Endothelial cell (in vitro differentiated cells): ENCODE data around the gene NDUFS7. TPM values are rescaled to one million over a fixed set of nuclear protein-coding genes. Genes with fewer than 3 reads are reported as not detected.

ENCODE experiments used
- DNase-seq: peaks from one replicate; pipeline ENCODE4 v3.0.0; 2021; ENCODE audit warnings: low spot score
- H3K27ac Mint-ChIP-seq: one replicate; pipeline ENCODE4 v1.8.0; 2021; ENCODE audit warnings: mixed read lengths, inconsistent platforms; ENCODE audit not compliant: unreplicated experiment
- H3K27me3 Mint-ChIP-seq: one replicate; pipeline ENCODE4 v1.8.0; 2021; ENCODE audit warnings: mild to moderate bottlenecking, moderate library complexity, mixed read lengths, inconsistent platforms; ENCODE audit not compliant: unreplicated experiment
- H3K36me3 Mint-ChIP-seq: one replicate; pipeline ENCODE4 v1.8.0; 2021; ENCODE audit warnings: mild to moderate bottlenecking, low read depth, mixed read lengths, inconsistent platforms; ENCODE audit not compliant: unreplicated experiment
- H3K4me1 Mint-ChIP-seq: one replicate; pipeline ENCODE4 v1.8.0; 2021; ENCODE audit warnings: mild to moderate bottlenecking, mixed read lengths, inconsistent platforms; ENCODE audit not compliant: unreplicated experiment
- H3K4me3 Mint-ChIP-seq: one replicate; pipeline ENCODE4 v1.8.0; 2021; ENCODE audit warnings: mild to moderate bottlenecking, mixed read lengths, inconsistent platforms; ENCODE audit not compliant: unreplicated experiment
- H3K9me3 Mint-ChIP-seq: one replicate; pipeline ENCODE4 v1.8.0; 2021; ENCODE audit warnings: mixed read lengths, inconsistent platforms; ENCODE audit not compliant: unreplicated experiment
- total RNA-seq: library from RNA; stranded (reverse); fragmentation: NEBNext Ultra II Directional; extraction: Animal tissue kit (Norgen Biotek cat#: 25700); gene quantifications from one replicate; pipeline ENCODE4 v1.2.1, GENCODE V29; 2021; ENCODE audit not compliant: unreplicated experiment
- TF ChIP-seq, protein P1 (sequence below): fragments of 200-600 bp; sonication (generic); IDR thresholded peaks from one replicate; pipeline ENCODE4 v1.5.0; 2021; ENCODE audit warnings: antibody characterized with exemption; ENCODE audit not compliant: unreplicated experiment

Gene NDUFS7
- total RNA-seq, 1 donor from 2014 or later = 84.0 TPM

DNA sequence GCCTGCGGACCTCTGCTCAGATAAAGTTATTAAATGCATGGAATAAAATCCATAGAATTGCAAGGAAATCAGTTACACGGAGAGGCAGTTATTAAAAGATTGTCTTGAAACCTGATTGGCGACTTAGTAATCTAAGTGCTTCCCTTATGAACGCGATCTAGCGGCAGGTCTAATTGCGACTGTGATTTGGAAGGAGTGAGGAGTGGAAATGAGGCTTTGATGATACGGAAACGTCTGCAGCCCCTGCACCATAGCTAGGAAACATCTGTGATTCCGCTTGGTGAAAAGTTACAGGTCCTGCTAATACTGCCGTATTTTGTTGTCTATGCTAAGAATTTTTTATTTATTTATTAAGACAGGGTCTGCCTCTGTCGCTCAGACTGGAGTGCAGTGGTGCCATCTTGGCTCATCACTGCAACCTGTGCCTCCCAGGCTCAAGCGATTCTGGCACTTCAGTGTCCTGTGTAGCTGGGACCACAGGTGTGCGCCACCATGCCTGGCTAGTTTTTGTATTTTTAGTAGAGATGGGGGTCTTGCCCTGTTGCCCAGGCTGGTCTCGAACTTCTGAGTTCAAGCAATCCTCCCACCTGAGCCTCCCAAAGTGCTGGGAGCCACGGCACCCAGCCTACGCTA, 887 bp downstream of the NDUFS7 start:
- no peak for DNase-seq
- peaks cover 15% of the 10 kb centered on the region for H3K36me3 Mint-ChIP-seq
- TF ChIP-seq, protein P1, sequence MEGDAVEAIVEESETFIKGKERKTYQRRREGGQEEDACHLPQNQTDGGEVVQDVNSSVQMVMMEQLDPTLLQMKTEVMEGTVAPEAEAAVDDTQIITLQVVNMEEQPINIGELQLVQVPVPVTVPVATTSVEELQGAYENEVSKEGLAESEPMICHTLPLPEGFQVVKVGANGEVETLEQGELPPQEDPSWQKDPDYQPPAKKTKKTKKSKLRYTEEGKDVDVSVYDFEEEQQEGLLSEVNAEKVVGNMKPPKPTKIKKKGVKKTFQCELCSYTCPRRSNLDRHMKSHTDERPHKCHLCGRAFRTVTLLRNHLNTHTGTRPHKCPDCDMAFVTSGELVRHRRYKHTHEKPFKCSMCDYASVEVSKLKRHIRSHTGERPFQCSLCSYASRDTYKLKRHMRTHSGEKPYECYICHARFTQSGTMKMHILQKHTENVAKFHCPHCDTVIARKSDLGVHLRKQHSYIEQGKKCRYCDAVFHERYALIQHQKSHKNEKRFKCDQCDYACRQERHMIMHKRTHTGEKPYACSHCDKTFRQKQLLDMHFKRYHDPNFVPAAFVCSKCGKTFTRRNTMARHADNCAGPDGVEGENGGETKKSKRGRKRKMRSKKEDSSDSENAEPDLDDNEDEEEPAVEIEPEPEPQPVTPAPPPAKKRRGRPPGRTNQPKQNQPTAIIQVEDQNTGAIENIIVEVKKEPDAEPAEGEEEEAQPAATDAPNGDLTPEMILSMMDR = no peak
- peaks cover 11% of the 10 kb centered on the region for H3K4me1 Mint-ChIP-seq
- H3K9me3 Mint-ChIP-seq = no peaks in the 10 kb centered on the region
- H3K27me3 Mint-ChIP-seq = peaks cover 21% of the 10 kb centered on the region
- peak overlapping the region; percentile 6 for H3K27ac Mint-ChIP-seq
- peak overlapping the region; percentile 87 for H3K4me3 Mint-ChIP-seq

DNA sequence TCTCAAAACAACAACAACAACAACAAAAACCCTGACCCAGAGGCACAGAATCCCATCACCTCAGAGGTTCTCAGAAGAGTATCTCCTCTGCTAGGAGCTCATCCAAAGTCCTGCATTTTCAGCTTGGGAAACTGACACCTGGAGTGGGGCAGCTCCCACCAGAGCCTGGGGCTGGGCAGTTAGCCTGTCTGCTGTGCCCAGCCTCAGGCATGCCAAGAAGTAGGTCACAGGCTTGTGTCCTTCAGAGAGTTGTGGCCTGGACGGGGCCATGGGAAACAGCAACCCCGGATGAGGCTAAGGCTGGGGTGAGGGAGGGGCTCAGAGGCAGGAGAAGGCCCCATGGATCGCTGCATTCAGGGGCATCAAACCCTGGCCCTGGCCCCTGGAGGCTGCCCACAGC, 2.1 kb downstream of the NDUFS7 start:
- Mint-ChIP-seq H3K27me3 (peaks cover 16% of the 10 kb centered on the region), H3K27ac (no peak overlapping the region), H3K9me3 (no peaks in the 10 kb centered on the region), H3K4me1 (peaks cover 11% of the 10 kb centered on the region), H3K4me3 (no peak overlapping the region), H3K36me3 (peaks cover 16% of the 10 kb centered on the region)
- TF ChIP-seq, protein P1 = no peak
- DNase-seq = no peak

DNA sequence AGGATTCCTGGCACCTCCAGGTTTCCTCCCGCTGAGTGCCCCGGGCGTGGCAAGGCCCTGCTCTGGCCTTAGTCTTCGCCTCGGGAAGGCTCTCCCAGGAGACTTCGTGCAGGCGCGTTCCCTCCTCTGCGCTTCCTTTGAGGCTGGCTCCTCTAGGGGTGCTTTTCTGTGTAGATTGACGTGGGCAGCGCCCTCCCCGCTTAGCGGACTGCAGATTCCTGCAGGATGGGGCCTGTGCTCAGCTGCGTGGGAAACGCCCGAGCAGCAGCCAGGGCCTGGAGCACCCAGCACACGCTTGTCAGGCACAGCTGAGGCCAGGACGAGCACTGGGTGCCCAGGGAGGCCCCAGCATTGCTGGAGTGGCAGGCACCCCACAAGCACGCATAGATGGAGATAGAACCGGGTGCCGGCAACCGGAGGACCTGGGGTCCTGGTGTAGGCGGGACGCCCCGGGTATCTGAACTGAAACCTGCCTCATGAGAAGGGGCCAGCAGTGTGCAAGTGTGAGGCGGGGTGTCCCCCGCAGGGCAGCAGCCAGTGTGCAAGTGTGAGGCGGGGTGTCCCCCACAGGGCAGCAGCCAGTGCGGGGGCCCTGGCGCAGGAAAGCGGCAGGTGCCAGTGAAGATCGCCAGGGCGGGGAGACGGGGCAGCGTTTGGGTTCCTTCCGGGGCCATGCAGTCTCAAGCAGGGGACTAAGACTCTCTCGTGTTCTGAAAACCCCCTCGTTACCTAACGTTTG, 3.4 kb downstream of the NDUFS7 start:
- Mint-ChIP-seq H3K4me3 (no peak overlapping the region), H3K36me3 (peaks cover 22% of the 10 kb centered on the region), H3K27ac (no peak overlapping the region), H3K9me3 (no peaks in the 10 kb centered on the region), H3K4me1 (peaks cover 11% of the 10 kb centered on the region), H3K27me3 (peaks cover 17% of the 10 kb centered on the region)
- DNase-seq = no peak
- TF ChIP-seq, protein P1 = no peak

DNA sequence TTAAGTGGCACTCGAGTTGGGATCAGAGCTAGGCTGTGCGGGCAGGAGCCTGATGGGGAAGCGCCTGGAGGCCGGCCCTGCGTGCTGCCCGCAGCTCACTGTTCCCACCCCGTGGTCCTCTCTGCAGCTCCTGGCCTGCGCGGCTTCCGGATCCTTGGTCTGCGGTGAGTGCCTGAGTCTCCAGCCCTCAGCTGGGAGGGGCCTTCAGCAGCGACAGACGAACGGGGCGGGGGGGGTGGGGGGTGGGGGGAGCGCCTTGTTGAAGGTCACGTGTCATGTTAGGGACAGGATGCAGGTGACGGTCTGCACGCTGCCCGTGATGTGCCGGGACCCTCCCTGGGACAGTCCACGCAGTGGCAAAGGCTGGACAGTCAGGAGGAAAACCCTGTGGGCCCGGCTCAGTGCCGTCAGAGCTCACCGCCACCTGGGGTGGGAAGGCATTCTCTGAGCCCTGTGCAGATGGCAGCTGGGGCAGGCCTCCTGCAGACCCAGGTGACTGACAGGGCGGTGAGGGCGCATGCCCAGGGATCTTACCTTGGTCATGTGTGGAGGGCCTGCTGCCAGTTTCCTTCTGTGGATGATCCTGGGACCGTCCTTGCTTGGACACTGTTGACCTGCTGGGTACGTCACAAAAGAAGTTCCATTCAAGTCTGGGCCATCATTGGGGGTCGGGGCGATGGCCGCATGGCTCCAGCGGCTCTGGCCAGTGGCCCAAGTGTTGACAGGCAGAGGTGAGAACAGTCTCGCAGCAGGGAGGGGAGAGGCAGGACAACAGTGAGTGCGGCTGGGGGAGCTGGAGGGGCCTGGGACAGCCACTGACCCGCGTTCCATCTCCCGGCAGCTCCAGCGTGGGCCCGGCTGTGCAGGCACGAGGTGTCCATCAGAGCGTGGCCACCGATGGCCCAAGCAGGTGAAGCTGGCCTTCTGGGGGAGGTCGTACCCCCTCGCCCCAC, 4.3 kb downstream of the NDUFS7 start:
- H3K4me3 Mint-ChIP-seq = no peak overlapping the region
- no peaks in the 10 kb centered on the region for H3K9me3 Mint-ChIP-seq
- H3K27me3 Mint-ChIP-seq = peaks cover 14% of the 10 kb centered on the region
- DNase-seq = no peak
- no peak overlapping the region for H3K27ac Mint-ChIP-seq
- TF ChIP-seq, protein P1 = no peak
- peaks cover 23% of the 10 kb centered on the region for H3K36me3 Mint-ChIP-seq
- peaks cover 9% of the 10 kb centered on the region for H3K4me1 Mint-ChIP-seq
